WTC11 (cell line): ENCODE data around the gene LAMC2. TPM values are rescaled to one million over a fixed set of nuclear protein-coding genes. Genes with fewer than 3 reads are reported as not detected.

Source experiments
- ATAC-seq: fragments of 200-7000 bp; cut with Tn5 transposase; 2 replicates; pipeline ENCODE4 v1.10.0; 2021; ENCODE audit warnings: mild to moderate bottlenecking, moderate library complexity
- CTCF ChIA-PET: fragments of 300-600 bp; sonication (Branson Sonifier 250); formaldehyde crosslinking; loops from one replicate; lab custom pipeline; 2021; ENCODE audit warnings: antibody characterized with exemption; lab: Charles Lee
- POLR2A ChIA-PET: fragments of 350-600 bp; sonication (Branson Sonifier 250); formaldehyde crosslinking; loops from one replicate; lab custom pipeline; 2021; ENCODE audit warnings: antibody characterized with exemption; lab: Charles Lee
- DNase-seq: peaks from one replicate; pipeline ENCODE4 v3.0.0; 2021; ENCODE audit warnings: low spot score
- H3K27ac Mint-ChIP-seq: 2 replicates; pipeline ENCODE4 v1.8.0; 2021; ENCODE audit warnings: mixed read lengths
- H3K27me3 Mint-ChIP-seq: 2 replicates; pipeline ENCODE4 v1.8.0; 2021; ENCODE audit warnings: low read depth, mild to moderate bottlenecking, moderate library complexity, mixed read lengths
- H3K36me3 Mint-ChIP-seq: 2 replicates; pipeline ENCODE4 v1.8.0; 2021; ENCODE audit warnings: mixed read lengths
- H3K4me1 Mint-ChIP-seq: 2 replicates; pipeline ENCODE4 v1.8.0; 2022; ENCODE audit warnings: mixed read lengths
- H3K4me3 Mint-ChIP-seq: 2 replicates; pipeline ENCODE4 v1.8.0; 2021; ENCODE audit warnings: mild to moderate bottlenecking, moderate library complexity, mixed read lengths
- H3K9me3 Mint-ChIP-seq: 2 replicates; pipeline ENCODE4 v1.8.0; 2021; ENCODE audit warnings: mixed read lengths
- ATF3 ChIP-seq: sonication (generic); formaldehyde crosslinking; conservative IDR thresholded peaks from 2 replicates; pipeline ENCODE4 v1.8.1; 2022; ENCODE audit warnings: mild to moderate bottlenecking, missing genetic modification reagents
- E2F4 ChIP-seq: sonication (generic); formaldehyde crosslinking; IDR thresholded peaks from 2 replicates; pipeline ENCODE4 v1.8.1; 2022; ENCODE audit warnings: low read depth, mild to moderate bottlenecking, moderate library complexity, missing genetic modification reagents, borderline replicate concordance
- FOXJ3 ChIP-seq: sonication (generic); formaldehyde crosslinking; IDR thresholded peaks from 2 replicates; pipeline ENCODE4 v1.9.0; 2021; ENCODE audit warnings: missing genetic modification reagents, mild to moderate bottlenecking, borderline replicate concordance
- FOXP1 ChIP-seq: sonication (generic); formaldehyde crosslinking; IDR thresholded peaks from 2 replicates; pipeline ENCODE4 v1.8.0; 2022; ENCODE audit warnings: missing genetic modification reagents, mild to moderate bottlenecking, moderate library complexity, borderline replicate concordance
- GABPB1 ChIP-seq: sonication (generic); formaldehyde crosslinking; IDR thresholded peaks from 2 replicates; pipeline ENCODE4 v1.8.1; 2023; ENCODE audit warnings: mild to moderate bottlenecking, missing genetic modification reagents
- HMGA2 ChIP-seq: fragments of 250-450 bp; sonication (Bioruptor Pico); IDR thresholded peaks from 2 replicates; pipeline ENCODE4 v1.4.0; 2021; ENCODE audit warnings: mild to moderate bottlenecking, moderate library complexity
- PRRX2 ChIP-seq: fragments of 250-450 bp; sonication (Bioruptor Pico); IDR thresholded peaks from 2 replicates; pipeline ENCODE4 v1.8.0; 2021; ENCODE audit warnings: mild to moderate bottlenecking
- SP1 ChIP-seq: sonication (generic); formaldehyde crosslinking; conservative IDR thresholded peaks from 2 replicates; pipeline ENCODE4 v1.8.1; 2022; ENCODE audit warnings: missing genetic modification reagents
- TEAD4 ChIP-seq: sonication (generic); formaldehyde crosslinking; IDR thresholded peaks from 2 replicates; pipeline ENCODE4 v1.8.0; 2022; ENCODE audit warnings: mild to moderate bottlenecking, missing genetic modification reagents
- ZNF232 ChIP-seq: sonication (generic); formaldehyde crosslinking; IDR thresholded peaks from 2 replicates; pipeline ENCODE4 v1.8.0; 2022; ENCODE audit warnings: mild to moderate bottlenecking, missing genetic modification reagents
- ZNF671 ChIP-seq: fragments of 250-450 bp; sonication (Bioruptor Pico); IDR thresholded peaks from 2 replicates; pipeline ENCODE4 v1.8.0; 2021; ENCODE audit warnings: mild to moderate bottlenecking
- total RNA-seq: library from RNA; stranded (reverse); gene quantifications from 3 replicates; pipeline ENCODE4 v1.2.3, GENCODE V29; 2021
- TF ChIP-seq, protein P1 (sequence below): sonication (generic); formaldehyde crosslinking; IDR thresholded peaks from 2 replicates; pipeline ENCODE4 v1.8.0; 2023; ENCODE audit warnings: missing genetic modification reagents
- TF ChIP-seq, protein P2 (sequence below): sonication (generic); formaldehyde crosslinking; IDR thresholded peaks from 2 replicates; pipeline ENCODE4 v1.8.1; 2023; ENCODE audit warnings: mild to moderate bottlenecking, missing genetic modification reagents
- TF ChIP-seq, protein P3 (sequence below): sonication (generic); formaldehyde crosslinking; IDR thresholded peaks from 2 replicates; pipeline ENCODE4 v1.8.0; 2022; ENCODE audit warnings: missing genetic modification reagents
- TF ChIP-seq, protein P4 (sequence below): sonication (generic); formaldehyde crosslinking; IDR thresholded peaks from 2 replicates; pipeline ENCODE4 v1.8.0; 2022; ENCODE audit warnings: mild to moderate bottlenecking, missing genetic modification reagents

Gene LAMC2
- total RNA-seq, 1 experiment from 2014 or later: 7.9 TPM

DNA sequence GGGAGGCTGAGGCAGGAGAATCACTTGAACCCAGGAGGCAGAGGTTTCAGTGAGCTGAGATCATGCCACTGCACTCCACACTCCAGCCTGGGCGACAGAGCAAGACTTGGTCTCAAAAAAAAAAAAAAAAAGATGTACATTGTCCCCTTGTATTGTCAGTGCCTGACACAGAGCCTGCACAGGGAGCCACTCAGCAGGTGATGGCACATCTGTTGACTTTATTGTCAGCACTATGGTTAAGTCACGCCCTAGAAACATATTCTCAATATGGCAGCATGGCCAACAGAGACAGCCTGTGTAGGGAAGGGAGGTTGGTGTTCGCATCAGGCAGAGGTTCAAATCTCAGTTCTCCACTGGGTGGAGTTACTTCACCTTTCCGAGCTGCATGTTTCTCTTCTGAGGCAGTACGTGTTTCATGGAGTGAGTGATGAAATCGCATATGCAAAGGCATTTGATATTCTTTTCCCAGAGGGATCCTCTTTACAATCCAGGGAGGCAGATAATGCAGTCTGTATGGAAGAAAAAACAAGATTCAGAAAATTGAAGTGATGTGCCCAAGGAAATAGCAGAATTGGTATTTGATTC is 20.6 kb downstream of the LAMC2 start (continued):
- TF ChIP-seq, protein P1, sequence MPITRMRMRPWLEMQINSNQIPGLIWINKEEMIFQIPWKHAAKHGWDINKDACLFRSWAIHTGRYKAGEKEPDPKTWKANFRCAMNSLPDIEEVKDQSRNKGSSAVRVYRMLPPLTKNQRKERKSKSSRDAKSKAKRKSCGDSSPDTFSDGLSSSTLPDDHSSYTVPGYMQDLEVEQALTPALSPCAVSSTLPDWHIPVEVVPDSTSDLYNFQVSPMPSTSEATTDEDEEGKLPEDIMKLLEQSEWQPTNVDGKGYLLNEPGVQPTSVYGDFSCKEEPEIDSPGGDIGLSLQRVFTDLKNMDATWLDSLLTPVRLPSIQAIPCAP: no peak
- no peak for TF ChIP-seq ATF3 (CRISPR knock-in tag)
- TF ChIP-seq, protein P2, sequence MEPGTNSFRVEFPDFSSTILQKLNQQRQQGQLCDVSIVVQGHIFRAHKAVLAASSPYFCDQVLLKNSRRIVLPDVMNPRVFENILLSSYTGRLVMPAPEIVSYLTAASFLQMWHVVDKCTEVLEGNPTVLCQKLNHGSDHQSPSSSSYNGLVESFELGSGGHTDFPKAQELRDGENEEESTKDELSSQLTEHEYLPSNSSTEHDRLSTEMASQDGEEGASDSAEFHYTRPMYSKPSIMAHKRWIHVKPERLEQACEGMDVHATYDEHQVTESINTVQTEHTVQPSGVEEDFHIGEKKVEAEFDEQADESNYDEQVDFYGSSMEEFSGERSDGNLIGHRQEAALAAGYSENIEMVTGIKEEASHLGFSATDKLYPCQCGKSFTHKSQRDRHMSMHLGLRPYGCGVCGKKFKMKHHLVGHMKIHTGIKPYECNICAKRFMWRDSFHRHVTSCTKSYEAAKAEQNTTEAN: no peak
- no peak for TF ChIP-seq HMGA2
- no peak for TF ChIP-seq SP1
- no peak for TF ChIP-seq TEAD4 (CRISPR knock-in tag)

DNA sequence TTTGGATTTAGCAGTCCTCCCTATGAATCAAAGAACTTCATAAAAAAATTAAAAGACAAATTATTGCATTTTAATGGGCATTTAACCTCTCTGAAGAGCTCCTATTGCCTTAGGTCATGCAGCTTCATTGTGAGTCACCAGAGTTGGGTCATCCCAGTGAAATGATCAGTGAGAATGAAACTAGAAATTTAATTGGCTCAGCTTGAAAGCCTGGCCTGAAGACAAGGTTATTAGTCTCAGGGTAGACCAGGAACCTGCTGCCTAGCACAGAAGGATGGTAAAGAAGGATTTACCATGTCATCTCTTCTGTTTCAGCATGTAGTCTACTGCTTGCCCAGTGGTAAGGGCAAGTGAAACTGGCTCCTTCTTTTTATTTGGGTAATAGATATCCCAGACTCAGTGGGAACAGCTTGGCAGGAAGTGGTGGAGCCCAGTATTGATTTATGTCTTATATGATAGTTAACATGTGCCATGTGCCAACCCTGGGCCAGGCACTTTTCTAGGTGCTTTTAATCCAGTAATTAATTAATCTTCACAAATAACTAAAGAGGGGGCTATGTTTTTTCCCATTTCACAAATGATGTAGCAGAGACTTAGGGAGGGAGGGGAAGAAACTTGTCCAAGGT is 23.6 kb downstream of the LAMC2 start:
- Mint-ChIP-seq H3K36me3 (no peaks in the 10 kb centered on the region), H3K9me3 (no peaks in the 10 kb centered on the region), H3K4me1 (no peaks in the 10 kb centered on the region), H3K4me3 (no peak overlapping the region), H3K27ac (no peak overlapping the region), H3K27me3 (no peaks in the 10 kb centered on the region)
- POLR2A ChIA-PET: no interaction called here
- no peak for DNase-seq
- CTCF ChIA-PET: interaction anchor here (1.3 kb wide), 1 partner anchor 10 kb away, joined by 3 read pairs; no protein-coding TSS in a partner anchor
- TF ChIP-seq, protein P1: no peak
- no peak for TF ChIP-seq FOXJ3 (CRISPR knock-in tag)
- TF ChIP-seq FOXP1 (CRISPR knock-in tag): no peak
- no peak for TF ChIP-seq ZNF232 (CRISPR knock-in tag)
- TF ChIP-seq E2F4: no peak
- TF ChIP-seq GABPB1: no peak
- TF ChIP-seq PRRX2 (CRISPR knock-in tag): no peak
- TF ChIP-seq, protein P3, sequence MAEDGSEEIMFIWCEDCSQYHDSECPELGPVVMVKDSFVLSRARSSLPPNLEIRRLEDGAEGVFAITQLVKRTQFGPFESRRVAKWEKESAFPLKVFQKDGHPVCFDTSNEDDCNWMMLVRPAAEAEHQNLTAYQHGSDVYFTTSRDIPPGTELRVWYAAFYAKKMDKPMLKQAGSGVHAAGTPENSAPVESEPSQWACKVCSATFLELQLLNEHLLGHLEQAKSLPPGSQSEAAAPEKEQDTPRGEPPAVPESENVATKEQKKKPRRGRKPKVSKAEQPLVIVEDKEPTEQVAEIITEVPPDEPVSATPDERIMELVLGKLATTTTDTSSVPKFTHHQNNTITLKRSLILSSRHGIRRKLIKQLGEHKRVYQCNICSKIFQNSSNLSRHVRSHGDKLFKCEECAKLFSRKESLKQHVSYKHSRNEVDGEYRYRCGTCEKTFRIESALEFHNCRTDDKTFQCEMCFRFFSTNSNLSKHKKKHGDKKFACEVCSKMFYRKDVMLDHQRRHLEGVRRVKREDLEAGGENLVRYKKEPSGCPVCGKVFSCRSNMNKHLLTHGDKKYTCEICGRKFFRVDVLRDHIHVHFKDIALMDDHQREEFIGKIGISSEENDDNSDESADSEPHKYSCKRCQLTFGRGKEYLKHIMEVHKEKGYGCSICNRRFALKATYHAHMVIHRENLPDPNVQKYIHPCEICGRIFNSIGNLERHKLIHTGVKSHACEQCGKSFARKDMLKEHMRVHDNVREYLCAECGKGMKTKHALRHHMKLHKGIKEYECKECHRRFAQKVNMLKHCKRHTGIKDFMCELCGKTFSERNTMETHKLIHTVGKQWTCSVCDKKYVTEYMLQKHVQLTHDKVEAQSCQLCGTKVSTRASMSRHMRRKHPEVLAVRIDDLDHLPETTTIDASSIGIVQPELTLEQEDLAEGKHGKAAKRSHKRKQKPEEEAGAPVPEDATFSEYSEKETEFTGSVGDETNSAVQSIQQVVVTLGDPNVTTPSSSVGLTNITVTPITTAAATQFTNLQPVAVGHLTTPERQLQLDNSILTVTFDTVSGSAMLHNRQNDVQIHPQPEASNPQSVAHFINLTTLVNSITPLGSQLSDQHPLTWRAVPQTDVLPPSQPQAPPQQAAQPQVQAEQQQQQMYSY (CRISPR knock-in tag): no peak
- TF ChIP-seq, protein P4, sequence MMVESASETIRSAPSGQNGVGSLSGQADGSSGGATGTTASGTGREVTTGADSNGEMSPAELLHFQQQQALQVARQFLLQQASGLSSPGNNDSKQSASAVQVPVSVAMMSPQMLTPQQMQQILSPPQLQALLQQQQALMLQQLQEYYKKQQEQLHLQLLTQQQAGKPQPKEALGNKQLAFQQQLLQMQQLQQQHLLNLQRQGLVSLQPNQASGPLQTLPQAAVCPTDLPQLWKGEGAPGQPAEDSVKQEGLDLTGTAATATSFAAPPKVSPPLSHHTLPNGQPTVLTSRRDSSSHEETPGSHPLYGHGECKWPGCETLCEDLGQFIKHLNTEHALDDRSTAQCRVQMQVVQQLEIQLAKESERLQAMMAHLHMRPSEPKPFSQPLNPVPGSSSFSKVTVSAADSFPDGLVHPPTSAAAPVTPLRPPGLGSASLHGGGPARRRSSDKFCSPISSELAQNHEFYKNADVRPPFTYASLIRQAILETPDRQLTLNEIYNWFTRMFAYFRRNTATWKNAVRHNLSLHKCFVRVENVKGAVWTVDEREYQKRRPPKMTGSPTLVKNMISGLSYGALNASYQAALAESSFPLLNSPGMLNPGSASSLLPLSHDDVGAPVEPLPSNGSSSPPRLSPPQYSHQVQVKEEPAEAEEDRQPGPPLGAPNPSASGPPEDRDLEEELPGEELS (CRISPR knock-in tag): no peak
- no peak for TF ChIP-seq ZNF671 (CRISPR knock-in tag)
- no peak for ATAC-seq
